Measurements from ENCODE around the gene PIM3.

The PIM3 gene

DNA sequence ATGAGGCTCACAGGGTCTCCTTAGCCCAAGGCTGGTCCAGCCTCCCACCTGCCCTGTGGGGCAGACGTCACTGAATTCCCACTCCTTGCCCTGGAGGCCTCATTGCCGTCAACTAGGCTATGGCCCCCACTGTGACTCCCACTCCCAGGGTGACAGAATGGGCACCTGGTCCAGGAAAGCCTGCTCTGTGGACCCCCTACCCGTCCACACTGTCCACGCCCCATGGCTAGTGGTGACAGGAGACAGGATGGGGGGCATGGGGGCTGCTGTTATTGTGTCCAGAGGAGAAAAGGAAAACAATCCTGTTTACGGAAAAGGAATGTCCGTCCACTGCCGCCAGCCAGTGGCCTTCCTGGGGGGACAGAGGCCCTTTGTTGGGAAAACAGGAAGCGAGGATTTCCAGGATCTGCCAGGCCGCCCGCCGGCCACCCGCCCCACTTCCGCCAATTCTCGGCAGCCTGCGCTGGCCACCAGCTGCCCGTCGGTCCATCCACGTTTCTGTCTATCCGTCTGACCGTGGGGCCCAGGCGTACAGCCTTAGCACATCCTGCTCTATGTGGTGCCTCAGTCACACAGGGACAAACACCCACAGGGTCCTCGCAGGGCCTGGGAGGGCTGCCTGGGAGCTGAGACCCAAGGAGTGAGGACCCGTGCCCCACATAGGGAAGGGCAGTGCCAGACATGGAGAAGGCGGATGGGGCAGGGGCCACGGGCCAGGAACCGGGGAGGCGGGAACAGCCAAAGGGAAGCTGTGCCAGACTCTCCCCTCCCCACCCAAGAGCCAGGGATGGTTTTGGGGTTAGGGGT, 22.6 kb upstream of the PIM3 start:
- TF ChIP-seq, protein P1, sequence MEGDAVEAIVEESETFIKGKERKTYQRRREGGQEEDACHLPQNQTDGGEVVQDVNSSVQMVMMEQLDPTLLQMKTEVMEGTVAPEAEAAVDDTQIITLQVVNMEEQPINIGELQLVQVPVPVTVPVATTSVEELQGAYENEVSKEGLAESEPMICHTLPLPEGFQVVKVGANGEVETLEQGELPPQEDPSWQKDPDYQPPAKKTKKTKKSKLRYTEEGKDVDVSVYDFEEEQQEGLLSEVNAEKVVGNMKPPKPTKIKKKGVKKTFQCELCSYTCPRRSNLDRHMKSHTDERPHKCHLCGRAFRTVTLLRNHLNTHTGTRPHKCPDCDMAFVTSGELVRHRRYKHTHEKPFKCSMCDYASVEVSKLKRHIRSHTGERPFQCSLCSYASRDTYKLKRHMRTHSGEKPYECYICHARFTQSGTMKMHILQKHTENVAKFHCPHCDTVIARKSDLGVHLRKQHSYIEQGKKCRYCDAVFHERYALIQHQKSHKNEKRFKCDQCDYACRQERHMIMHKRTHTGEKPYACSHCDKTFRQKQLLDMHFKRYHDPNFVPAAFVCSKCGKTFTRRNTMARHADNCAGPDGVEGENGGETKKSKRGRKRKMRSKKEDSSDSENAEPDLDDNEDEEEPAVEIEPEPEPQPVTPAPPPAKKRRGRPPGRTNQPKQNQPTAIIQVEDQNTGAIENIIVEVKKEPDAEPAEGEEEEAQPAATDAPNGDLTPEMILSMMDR (IDR thresholded peaks at IDR 0.05; ENCODE audit: control insufficient read depth, extremely low read depth, insufficient read depth), result no peak
- DNase-seq (ENCODE audit: low read depth), result no peak
- no peak overlapping the region for H3K4me3 ChIP-seq (ENCODE audit: low read depth, low read length)

DNA sequence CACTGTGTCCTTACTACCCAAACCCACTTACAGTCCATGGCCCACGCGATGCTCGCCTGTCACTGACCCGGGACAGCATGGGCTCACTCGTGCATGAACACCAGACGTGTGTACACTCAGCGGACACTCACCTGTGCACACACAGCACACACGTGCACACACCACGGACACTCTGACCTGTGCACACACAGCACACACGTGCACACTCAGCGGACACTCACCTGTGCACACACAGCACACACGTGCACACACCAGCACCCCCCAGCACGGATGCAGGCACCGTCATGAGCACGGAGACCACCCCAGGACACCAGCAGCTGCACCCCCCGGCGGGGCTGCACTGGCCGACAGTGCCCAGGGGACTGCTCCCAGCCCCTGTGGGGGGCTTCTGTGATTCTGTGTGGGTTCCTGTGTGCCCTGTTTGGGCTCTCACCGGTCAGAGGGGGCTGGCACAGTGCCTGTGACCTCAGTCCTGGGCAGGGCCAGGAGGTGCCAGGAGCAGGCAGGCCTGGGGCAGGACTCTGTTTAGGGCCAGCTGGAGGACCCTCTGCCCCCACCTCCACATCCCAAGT, 21.9 kb upstream of the PIM3 start:
- TF ChIP-seq, protein P1 (IDR thresholded peaks at IDR 0.05; ENCODE audit: control insufficient read depth, extremely low read depth, insufficient read depth), result no peak

DNA sequence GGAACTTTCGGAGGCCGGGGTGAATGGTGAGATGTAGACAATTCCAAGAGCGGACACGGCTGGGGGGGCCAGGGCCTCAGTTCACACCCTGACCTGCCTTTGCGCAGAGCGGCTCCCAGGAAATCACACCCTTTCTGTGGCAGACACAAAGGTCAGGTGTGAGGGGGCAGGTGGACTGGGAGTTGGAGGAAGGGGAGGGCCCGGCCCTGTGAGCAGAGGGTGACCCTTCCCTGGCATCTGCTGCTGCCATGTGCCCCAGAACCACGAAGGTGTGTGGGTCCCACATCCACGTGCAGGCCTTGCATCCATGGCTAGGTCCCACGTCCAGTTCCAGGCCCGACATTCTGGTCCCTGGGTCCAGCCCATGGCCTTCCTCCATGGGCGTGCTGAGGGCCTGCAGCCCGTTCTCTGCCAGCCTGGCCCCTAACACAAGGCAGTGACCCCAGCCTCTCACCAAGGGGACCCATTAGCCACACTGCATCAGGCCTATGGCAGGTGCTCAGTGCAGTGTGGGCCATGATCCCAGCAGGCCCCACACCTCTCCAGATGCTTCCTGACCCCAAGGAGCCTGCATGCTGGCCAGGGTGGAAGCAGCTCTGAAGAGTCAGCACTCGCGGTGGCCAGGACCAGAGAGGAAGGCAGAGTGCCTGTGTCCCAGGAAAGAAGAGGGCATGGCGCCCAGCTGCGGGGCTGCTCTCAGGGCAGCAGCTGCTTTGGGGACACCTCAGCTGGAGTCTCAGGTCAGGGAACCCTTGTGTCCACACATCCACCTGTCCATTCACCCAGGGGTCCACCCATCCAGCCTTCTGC, 18.9 kb upstream of the PIM3 start:
- no peak for DNase-seq (ENCODE audit: low read depth)
- no peak overlapping the region for H3K4me3 ChIP-seq (ENCODE audit: low read depth, low read length)
- TF ChIP-seq, protein P1 (IDR thresholded peaks at IDR 0.05; ENCODE audit: control insufficient read depth, extremely low read depth, insufficient read depth), result no peak

More for the DNA sequence above, 21.9 kb upstream of the PIM3 start:
- no peak for DNase-seq (ENCODE audit: low read depth)
- no peak overlapping the region for H3K4me3 ChIP-seq (ENCODE audit: low read depth, low read length)

DNA sequence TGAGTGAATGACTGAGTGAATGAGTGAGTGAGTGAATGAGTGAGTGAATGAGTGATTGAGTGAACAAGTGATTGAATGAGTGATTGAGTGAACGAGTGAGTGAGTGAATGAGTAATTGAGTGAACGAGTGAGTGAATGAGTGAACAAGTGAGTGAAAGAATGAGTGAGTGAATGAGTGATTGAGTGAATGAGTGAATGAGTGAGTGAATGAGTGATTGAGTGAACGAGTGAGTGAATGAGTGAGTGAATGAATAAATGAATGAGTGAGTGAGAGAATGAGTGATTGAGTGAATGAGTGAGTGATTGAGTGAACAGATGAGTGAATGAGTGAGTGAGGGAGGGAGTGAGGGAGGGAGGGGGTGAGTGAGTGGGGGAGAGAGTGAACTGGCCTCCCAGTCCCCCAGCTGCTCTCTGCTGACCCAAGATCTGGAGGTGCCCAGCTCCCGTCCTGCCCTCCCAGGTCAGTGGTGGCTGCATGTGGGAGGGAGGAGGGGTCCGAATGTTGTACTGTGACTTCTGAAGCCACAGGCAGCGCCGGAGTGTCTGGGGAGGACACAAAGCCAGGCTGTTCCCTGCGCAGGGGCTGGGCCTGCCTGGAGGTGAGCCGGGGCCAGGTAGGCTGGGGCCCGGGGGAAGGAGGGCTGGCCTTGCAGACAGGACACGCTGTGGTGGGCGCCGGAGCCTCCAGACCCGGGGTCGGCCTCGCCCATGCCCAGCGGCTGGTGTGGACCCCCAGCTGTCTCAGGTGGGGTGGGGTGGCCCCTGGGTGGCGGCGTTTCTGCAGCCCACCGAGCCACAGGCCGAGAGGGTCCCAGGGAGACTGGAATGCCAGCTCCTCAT, 17.8 kb upstream of the PIM3 start:
- no peak for DNase-seq (ENCODE audit: low read depth)
- TF ChIP-seq, protein P1 (IDR thresholded peaks at IDR 0.05; ENCODE audit: control insufficient read depth, extremely low read depth, insufficient read depth), result no peak
- H3K4me3 ChIP-seq (ENCODE audit: low read depth, low read length), result no peak overlapping the region

DNA sequence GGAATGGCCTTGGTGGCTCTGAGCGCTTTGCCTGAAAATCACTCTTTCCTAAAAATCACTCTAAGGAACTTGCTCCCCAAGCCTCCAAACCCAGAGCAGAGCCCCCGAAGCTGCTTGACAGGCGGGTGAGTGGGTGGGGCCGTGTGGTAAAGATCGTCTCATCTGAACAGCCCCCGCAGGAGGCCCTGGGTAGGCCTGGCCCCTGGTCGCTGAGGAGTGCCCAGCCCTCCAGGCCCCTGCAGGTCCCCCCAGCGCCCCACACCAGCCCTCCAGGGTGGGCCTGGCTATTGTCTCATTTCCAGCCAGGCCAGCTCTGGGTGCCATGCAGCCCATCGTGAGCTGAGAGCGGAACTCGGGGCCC, 17.2 kb upstream of the PIM3 start:
- TF ChIP-seq, protein P1 (IDR thresholded peaks at IDR 0.05; ENCODE audit: control insufficient read depth, extremely low read depth, insufficient read depth), result no peak
- no peak overlapping the region for H3K4me3 ChIP-seq (ENCODE audit: low read depth, low read length)
- no peak for DNase-seq (ENCODE audit: low read depth)

DNA sequence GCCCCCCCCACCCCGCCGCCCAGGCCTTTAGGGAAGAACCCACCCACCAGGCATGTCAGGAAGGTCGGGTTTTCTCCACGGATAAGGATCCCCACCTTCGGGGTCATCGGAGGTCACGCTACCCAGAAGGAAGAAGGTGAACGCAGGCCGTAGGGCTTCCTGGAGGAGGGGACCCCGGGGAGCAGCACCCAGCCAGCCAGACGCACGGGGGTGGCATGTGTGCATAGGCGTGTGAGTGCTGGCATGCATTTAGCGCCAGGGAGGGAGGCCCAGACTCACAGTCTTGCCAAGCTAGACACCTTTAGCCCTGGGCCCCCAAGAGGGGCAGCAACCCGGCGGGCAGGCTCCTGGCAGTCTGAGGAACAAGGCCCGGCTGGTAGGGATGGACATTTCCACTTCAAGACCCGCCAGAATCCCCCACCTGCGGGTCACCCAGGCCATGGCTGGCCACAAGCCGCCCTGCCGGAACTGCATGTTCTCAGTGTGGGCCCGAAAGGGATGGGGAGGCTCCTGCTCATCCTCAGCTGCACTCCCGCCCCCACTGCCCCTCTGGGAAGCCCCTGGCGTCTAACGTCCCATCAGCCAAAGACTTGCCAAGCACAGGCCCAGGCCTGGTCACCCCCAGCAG, 16.7 kb upstream of the PIM3 start:
- DNase-seq (ENCODE audit: low read depth), result no peak
- H3K4me3 ChIP-seq (ENCODE audit: low read depth, low read length), result no peak overlapping the region
- TF ChIP-seq, protein P1 (IDR thresholded peaks at IDR 0.05; ENCODE audit: control insufficient read depth, extremely low read depth, insufficient read depth), result no peak

All from LNCaP clone FGC (cell line).